Body of pancreas (tissue), 4 donors: ENCODE data around the gene CTIF.

Source experiments
- POLR2A ChIP-seq, 3 donors: fragments of 450-650 bp; IDR thresholded peaks; one replicate each; pipeline ENCODE4 v1.6.1; 2016; ENCODE audit warnings: antibody characterized with exemption in 3 of 3, mild to moderate bottlenecking in 2 of 3
- TF ChIP-seq, protein P1 (sequence below), 7 experiments: fragments of 450-650 bp in 4 of 7; fragments of 200-600 bp in 3 of 7; sonication (generic) in 3 of 7; IDR thresholded peaks; one replicate each; pipeline ENCODE4 v1.5.1; 2016 to 2019; ENCODE audit warnings: antibody characterized with exemption in 7 of 7

DNA sequence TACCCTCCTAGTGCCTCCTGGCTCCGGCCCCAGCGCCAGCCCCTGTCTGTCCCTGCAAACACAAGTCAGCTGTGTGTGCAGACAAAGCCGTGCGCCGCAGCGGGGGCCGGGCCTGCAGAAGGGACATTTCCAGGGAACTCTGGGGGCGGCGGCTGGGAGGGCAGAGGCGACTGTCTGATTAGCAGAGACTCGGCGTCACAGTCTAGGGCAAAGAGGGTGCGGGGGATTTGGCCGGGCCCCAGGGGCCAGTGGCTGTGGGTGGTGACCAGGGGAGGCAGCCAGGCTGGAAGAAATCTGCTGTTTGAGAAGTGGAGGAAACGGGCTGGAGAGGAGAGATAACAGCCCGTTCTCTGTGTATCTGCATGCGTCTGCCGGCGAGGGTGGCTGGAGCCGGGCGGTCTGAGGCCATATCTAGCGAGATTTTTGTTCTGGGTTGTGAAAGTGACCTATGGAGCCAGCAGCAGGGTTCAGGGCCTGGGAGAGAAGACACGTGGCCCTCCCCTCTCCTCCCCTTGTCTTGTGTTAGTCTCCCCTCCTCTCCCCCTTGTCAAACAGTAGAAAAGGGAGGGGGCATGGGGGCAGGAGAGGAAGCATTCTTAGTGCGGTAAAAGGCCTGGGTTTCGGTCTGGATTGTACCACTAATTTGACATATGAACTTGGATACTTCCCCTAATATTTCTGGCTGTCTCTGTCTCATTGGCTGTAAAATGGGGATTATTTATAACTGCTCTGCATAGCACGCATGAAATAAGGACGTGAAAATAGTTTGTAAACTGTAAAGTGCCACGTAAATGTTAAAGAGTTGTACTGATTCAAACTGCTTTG, 242.5 kb downstream of the CTIF start:
- TF ChIP-seq POLR2A (IDR thresholded peaks at IDR 0.05): peak in 2 of 3 donors; percentile 19 to 27
- TF ChIP-seq, protein P1, sequence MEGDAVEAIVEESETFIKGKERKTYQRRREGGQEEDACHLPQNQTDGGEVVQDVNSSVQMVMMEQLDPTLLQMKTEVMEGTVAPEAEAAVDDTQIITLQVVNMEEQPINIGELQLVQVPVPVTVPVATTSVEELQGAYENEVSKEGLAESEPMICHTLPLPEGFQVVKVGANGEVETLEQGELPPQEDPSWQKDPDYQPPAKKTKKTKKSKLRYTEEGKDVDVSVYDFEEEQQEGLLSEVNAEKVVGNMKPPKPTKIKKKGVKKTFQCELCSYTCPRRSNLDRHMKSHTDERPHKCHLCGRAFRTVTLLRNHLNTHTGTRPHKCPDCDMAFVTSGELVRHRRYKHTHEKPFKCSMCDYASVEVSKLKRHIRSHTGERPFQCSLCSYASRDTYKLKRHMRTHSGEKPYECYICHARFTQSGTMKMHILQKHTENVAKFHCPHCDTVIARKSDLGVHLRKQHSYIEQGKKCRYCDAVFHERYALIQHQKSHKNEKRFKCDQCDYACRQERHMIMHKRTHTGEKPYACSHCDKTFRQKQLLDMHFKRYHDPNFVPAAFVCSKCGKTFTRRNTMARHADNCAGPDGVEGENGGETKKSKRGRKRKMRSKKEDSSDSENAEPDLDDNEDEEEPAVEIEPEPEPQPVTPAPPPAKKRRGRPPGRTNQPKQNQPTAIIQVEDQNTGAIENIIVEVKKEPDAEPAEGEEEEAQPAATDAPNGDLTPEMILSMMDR (IDR thresholded peaks at IDR 0.05): no peak
